SK-N-SH treated with all-trans-retinoic acid at 6 μM for 48 hours (cell line): ENCODE measurements around the gene OR11L1.

Experiments
- ATAC-seq: fragments of 200-7000 bp; cut with Tn5 transposase; 3 replicates; pipeline ENCODE4 v1.9.1; 2020; ENCODE audit warnings: mild to moderate bottlenecking, moderate library complexity
- ARNTL ChIP-seq: fragments of 450-650 bp; formaldehyde crosslinking; IDR thresholded peaks from 2 replicates; pipeline ENCODE4 v1.5.0; 2020; ENCODE audit warnings: low read depth, mild to moderate bottlenecking, moderate library complexity, borderline replicate concordance
- BACH2 ChIP-seq: fragments of 250-450 bp; sonication (Bioruptor Pico); IDR thresholded peaks from 2 replicates; pipeline ENCODE4 v1.9.0; 2021; ENCODE audit warnings: mild to moderate bottlenecking, borderline replicate concordance
- CREB5 ChIP-seq: fragments of 250-450 bp; sonication (Bioruptor Pico); IDR thresholded peaks from 2 replicates; pipeline ENCODE4 v1.5.1; 2020; ENCODE audit warnings: low read depth, mild to moderate bottlenecking, moderate library complexity
- CSDC2 ChIP-seq: fragments of 250-450 bp; sonication (Bioruptor Pico); IDR thresholded peaks from 2 replicates; pipeline ENCODE4 v1.5.0; 2020; ENCODE audit warnings: mild to moderate bottlenecking, moderate library complexity
- CSRNP3 ChIP-seq: fragments of 250-450 bp; sonication (Bioruptor Pico); IDR thresholded peaks from 2 replicates; pipeline ENCODE4 v1.5.1; 2021; ENCODE audit warnings: mild to moderate bottlenecking, moderate library complexity
- ESRRG ChIP-seq: fragments of 250-450 bp; sonication (Bioruptor Pico); IDR thresholded peaks from 2 replicates; pipeline ENCODE4 v1.6.1; 2021; ENCODE audit warnings: mild to moderate bottlenecking
- GLIS3 ChIP-seq: fragments of 250-450 bp; sonication (Bioruptor Pico); IDR thresholded peaks from 2 replicates; pipeline ENCODE4 v1.5.0; 2020; ENCODE audit warnings: mild to moderate bottlenecking, moderate library complexity
- ISL1 ChIP-seq: fragments of 250-450 bp; sonication (Bioruptor Pico); IDR thresholded peaks from 2 replicates; pipeline ENCODE4 v2.1.2; 2022; ENCODE audit warnings: mild to moderate bottlenecking, moderate library complexity
- OSR1 ChIP-seq: fragments of 250-450 bp; sonication (Bioruptor Pico); IDR thresholded peaks from 2 replicates; pipeline ENCODE4 v1.8.0; 2022; ENCODE audit warnings: moderate library complexity, mild to moderate bottlenecking, inconsistent platforms
- PPARA ChIP-seq: fragments of 250-450 bp; sonication (Bioruptor Pico); IDR thresholded peaks from 2 replicates; pipeline ENCODE4 v1.5.0; 2020; ENCODE audit warnings: mild to moderate bottlenecking, borderline replicate concordance
- RARB ChIP-seq: fragments of 250-450 bp; sonication (Bioruptor Pico); IDR thresholded peaks from 2 replicates; pipeline ENCODE4 v1.8.0; 2021; ENCODE audit warnings: mild to moderate bottlenecking, moderate library complexity
- SNAI2 ChIP-seq: fragments of 250-450 bp; sonication (Bioruptor Pico); IDR thresholded peaks from 2 replicates; pipeline ENCODE4 v1.5.0; 2020; ENCODE audit warnings: mild to moderate bottlenecking, moderate library complexity
- TCF4 ChIP-seq: fragments of 250-450 bp; sonication (Bioruptor Pico); IDR thresholded peaks from 2 replicates; pipeline ENCODE4 v1.8.0; 2021; ENCODE audit warnings: mild to moderate bottlenecking, moderate library complexity, borderline replicate concordance
- TSHZ2 ChIP-seq: fragments of 250-450 bp; sonication (Bioruptor Pico); IDR thresholded peaks from 2 replicates; pipeline ENCODE4 v1.5.0; 2020; ENCODE audit warnings: mild to moderate bottlenecking, moderate library complexity
- ZC3H10 ChIP-seq: fragments of 250-450 bp; sonication (Bioruptor Pico); IDR thresholded peaks from 2 replicates; pipeline ENCODE4 v1.5.1; 2021; ENCODE audit warnings: mild to moderate bottlenecking, moderate library complexity
- ZFP3 ChIP-seq: fragments of 250-450 bp; sonication (Bioruptor Pico); IDR thresholded peaks from 2 replicates; pipeline ENCODE4 v1.5.0; 2020; ENCODE audit warnings: mild to moderate bottlenecking, moderate library complexity
- ZFP30 ChIP-seq: fragments of 450-650 bp; formaldehyde crosslinking; IDR thresholded peaks from 2 replicates; pipeline ENCODE4 v1.5.0; 2022; ENCODE audit warnings: mild to moderate bottlenecking, moderate library complexity
- ZNF565 ChIP-seq: fragments of 450-650 bp; formaldehyde crosslinking; conservative IDR thresholded peaks from 2 replicates; pipeline ENCODE4 v1.5.0; 2020; ENCODE audit warnings: low read depth, mild to moderate bottlenecking, moderate library complexity
- ZNF70 ChIP-seq: fragments of 450-650 bp; formaldehyde crosslinking; IDR thresholded peaks from 2 replicates; pipeline ENCODE4 v1.5.0; 2020; ENCODE audit warnings: mild to moderate bottlenecking, moderate library complexity
- ZNF8 ChIP-seq: fragments of 450-650 bp; formaldehyde crosslinking; IDR thresholded peaks from 2 replicates; pipeline ENCODE4 v1.5.0; 2020; ENCODE audit warnings: mild to moderate bottlenecking, moderate library complexity
- TF ChIP-seq, protein P1 (sequence below): fragments of 250-450 bp; sonication (Bioruptor Pico); IDR thresholded peaks from 2 replicates; pipeline ENCODE4 v1.8.0; 2021; ENCODE audit warnings: low read depth, mild to moderate bottlenecking, moderate library complexity, borderline replicate concordance
- TF ChIP-seq, protein P2 (sequence below): fragments of 250-450 bp; sonication (Bioruptor Pico); IDR thresholded peaks from 2 replicates; pipeline ENCODE4 v1.8.0; 2020; ENCODE audit warnings: mild to moderate bottlenecking, moderate library complexity, borderline replicate concordance

The OR11L1 gene

DNA sequence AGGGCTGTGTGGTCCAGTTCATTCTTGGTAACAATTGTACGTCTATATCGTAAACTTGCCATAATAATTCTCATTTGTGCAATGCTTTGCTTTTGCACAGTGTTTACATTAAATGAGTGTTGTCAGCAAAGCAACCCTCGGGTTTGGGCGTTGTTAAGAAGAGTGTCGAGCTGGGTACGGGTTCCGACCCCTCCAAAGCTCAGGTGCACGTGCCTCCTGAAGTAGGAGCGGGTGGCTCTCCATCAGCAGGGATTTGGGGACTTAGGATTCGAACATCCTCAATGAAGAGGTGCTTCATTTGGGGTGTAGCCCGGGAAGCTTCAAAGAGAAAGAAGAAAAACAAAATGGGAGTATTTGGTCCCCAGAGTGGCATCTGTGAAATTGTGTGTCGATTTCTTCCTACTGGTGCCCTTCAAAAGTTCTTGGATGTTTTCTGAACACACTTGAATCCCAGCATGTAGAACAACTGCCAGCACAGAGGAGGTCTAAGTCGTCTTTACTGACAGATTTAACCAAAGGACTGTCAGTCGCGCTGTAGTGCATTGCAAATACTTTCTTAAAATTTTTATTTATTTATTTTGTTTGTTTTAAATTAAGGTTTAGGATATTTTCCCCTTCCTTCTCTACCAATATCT, 16.4 kb upstream of the OR11L1 start:
- ATAC-seq: no peak
- TF ChIP-seq ZFP3 (no peak), ZNF8 (CRISPR knock-in tag) (no peak), ZNF70 (CRISPR knock-in tag) (no peak), BACH2 (CRISPR knock-in tag) (no peak), ARNTL (CRISPR knock-in tag) (no peak), TSHZ2 (CRISPR knock-in tag) (no peak), OSR1 (CRISPR knock-in tag) (no peak), GLIS3 (CRISPR knock-in tag) (no peak), ZC3H10 (CRISPR knock-in tag) (no peak), SNAI2 (CRISPR knock-in tag) (no peak)
- TF ChIP-seq, protein P1, sequence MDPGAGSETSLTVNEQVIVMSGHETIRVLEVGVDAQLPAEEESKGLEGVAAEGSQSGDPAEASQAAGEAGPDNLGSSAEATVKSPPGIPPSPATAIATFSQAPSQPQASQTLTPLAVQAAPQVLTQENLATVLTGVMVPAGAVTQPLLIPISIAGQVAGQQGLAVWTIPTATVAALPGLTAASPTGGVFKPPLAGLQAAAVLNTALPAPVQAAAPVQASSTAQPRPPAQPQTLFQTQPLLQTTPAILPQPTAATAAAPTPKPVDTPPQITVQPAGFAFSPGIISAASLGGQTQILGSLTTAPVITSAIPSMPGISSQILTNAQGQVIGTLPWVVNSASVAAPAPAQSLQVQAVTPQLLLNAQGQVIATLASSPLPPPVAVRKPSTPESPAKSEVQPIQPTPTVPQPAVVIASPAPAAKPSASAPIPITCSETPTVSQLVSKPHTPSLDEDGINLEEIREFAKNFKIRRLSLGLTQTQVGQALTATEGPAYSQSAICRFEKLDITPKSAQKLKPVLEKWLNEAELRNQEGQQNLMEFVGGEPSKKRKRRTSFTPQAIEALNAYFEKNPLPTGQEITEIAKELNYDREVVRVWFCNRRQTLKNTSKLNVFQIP: no peak

DNA sequence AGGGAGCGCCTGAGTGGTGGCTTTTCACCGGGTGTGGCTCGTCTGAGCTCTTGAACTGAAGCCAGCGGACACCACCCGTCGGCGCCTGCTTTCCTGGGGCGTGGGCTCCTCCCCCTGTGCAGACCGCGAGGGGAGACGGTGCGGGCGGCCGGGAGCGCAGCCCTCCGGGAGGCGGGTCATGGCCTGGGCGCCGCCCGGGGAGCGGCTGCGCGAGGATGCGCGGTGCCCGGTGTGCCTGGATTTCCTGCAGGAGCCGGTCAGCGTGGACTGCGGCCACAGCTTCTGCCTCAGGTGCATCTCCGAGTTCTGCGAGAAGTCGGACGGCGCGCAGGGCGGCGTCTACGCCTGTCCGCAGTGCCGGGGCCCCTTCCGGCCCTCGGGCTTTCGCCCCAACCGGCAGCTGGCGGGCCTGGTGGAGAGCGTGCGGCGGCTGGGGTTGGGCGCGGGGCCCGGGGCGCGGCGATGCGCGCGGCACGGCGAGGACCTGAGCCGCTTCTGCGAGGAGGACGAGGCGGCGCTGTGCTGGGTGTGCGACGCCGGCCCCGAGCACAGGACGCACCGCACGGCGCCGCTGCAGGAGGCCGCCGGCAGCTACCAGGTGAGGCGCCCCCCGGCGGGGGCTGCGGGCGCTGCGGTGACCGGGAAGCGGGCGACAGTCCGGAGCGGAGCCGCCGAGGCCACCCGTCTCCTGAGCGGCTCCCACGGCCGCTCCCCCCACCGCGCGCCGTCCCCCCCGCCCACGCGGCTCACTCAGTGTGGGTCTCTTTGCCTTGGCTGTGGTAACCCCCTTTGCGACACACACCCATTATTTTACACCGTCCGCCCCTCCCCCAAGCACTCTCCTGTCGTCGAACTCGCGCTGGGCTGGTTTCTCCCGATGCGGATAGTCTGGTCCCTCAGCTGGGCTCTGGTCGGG, 15.6 kb upstream of the OR11L1 start, which contains the start of gene TRIM58:
TSS of gene TRIM58 (plus strand) at position 119 of the 916 bp plus-strand sequence. CDS start at position 179, 60 bp downstream.
- no peak; the same call in 2 of the 3 replicates for ATAC-seq

DNA sequence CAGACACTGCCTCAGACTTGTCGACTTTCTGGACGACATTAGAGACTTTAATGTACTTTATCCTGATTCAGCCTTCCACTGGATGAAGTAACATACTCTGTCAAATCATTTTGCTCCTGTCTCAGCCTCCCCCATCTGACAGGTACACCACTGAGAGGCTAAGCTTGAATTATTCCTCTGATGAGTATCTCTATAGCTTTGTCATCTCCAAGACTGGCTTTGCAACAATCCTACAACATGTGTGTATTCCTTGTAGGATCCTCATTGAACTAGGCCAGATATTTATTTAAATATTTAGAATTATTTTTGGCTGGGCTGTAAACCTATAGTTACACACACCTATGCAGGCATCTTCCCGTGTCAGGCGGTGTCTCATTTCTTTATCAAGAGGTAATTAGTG, 14.2 kb upstream of the OR11L1 start:
- ATAC-seq: no peak
- TF ChIP-seq ZC3H10 (CRISPR knock-in tag) (no peak), ZNF565 (no peak), BACH2 (CRISPR knock-in tag) (no peak), GLIS3 (CRISPR knock-in tag) (no peak), CSDC2 (CRISPR knock-in tag) (no peak), CSRNP3 (CRISPR knock-in tag) (no peak), ESRRG (no peak), ZNF8 (CRISPR knock-in tag) (no peak), ARNTL (CRISPR knock-in tag) (no peak), ISL1 (CRISPR knock-in tag) (no peak), ZFP3 (no peak), RARB (CRISPR knock-in tag) (no peak), ZFP30 (CRISPR knock-in tag) (no peak), SNAI2 (CRISPR knock-in tag) (no peak), TCF4 (CRISPR knock-in tag) (no peak), PPARA (no peak)
- TF ChIP-seq, protein P2, sequence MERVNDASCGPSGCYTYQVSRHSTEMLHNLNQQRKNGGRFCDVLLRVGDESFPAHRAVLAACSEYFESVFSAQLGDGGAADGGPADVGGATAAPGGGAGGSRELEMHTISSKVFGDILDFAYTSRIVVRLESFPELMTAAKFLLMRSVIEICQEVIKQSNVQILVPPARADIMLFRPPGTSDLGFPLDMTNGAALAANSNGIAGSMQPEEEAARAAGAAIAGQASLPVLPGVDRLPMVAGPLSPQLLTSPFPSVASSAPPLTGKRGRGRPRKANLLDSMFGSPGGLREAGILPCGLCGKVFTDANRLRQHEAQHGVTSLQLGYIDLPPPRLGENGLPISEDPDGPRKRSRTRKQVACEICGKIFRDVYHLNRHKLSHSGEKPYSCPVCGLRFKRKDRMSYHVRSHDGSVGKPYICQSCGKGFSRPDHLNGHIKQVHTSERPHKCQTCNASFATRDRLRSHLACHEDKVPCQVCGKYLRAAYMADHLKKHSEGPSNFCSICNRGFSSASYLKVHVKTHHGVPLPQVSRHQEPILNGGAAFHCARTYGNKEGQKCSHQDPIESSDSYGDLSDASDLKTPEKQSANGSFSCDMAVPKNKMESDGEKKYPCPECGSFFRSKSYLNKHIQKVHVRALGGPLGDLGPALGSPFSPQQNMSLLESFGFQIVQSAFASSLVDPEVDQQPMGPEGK (CRISPR knock-in tag): no peak
- TF ChIP-seq, protein P1: no peak

More for the DNA sequence above, 15.6 kb upstream of the OR11L1 start, which contains the start of gene TRIM58:
- TF ChIP-seq ESRRG (no peak), ZNF565 (no peak), ARNTL (CRISPR knock-in tag) (no peak), ZNF70 (CRISPR knock-in tag) (no peak), CREB5 (CRISPR knock-in tag) (no peak), PPARA (no peak), CSDC2 (CRISPR knock-in tag) (no peak)
